SH-SY5Y (cell line): ENCODE data around the gene CACNA2D4.

ENCODE experiments used
- GATA2 ChIP-seq: IDR thresholded peaks from 2 replicates; pipeline ENCODE4 v1.6.1; 2011; ENCODE audit warnings: mild to moderate bottlenecking, low read depth, low read length
- GATA3 ChIP-seq: IDR thresholded peaks from 2 replicates; pipeline ENCODE4 v1.6.1; 2011; ENCODE audit warnings: low read depth, mild to moderate bottlenecking, low read length, moderate library complexity

GRCh38 chr12:1907652-1908611, 10.5 kb downstream of the CACNA2D4 start:
- no peak for TF ChIP-seq GATA2
- TF ChIP-seq GATA3, result no peak
